HL-60/S4 treated with phorbol 12-myristate 13-acetate at 8.2 ng/mL for 4 days and 3 days (cell line): ENCODE results near the gene HSPA2.

ENCODE experiments used
- in situ Hi-C: fragments of 300-500 bp; cut with MboI; formaldehyde crosslinking; loops from 2 replicates; pipeline ENCODE4 v1.15.0; 2022; ENCODE audit warnings: low sequenced_read_pairs

The HSPA2 gene

GRCh38 chr14:64540208-64541202 is at the start of gene HSPA2:
Gene HSPA2, plus strand, starts transcription at chr14:64540741. Its CDS starts 109 bp downstream, at chr14:64540850.
- in situ Hi-C loops: no loop called here

DNA sequence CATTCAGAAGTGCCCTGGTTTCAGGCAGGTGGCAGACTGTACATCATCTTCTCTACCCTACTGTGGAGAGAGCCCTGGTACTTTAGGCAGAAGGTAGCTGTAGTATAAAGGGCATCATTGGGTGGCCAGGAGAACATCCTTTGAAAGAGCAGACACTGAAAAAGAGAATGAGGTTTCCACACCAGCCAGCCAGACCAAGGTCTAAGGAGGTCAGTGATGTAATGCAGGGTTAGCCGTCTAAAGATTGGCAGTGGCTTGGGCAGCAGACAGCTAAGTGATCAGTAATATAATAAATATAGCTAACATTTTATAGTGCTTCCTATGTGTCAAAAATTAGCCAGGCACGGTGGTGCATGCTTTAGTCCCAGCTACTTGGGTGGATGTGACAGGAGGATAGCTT is 48.9 kb upstream of the HSPA2 start:
- in situ Hi-C loops: no loop called here

DNA sequence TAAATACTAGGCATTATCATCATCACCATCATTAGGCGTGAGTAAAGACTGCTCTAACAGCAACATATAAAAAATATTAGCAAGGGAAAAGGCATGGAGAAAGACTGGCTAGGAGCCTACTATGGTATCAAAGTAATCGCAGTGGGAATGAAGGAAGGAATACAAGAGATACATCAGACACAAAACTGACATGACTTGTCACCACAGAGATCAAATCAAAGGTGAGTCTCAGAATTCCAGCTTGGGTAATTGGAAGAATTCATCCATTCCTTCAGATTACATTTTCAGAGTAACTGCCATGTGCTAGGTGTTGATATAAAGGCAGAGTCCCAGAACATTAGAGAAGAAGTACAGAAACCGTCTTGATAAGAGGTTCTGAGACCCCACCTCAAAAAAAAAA is 47.1 kb upstream of the HSPA2 start:
- in situ Hi-C loops: no loop called here

GRCh38 chr14:64495252-64495651 is 45.3 kb upstream of the HSPA2 start:
- in situ Hi-C loops: no loop called here

GRCh38 chr14:64496764-64497163 is 43.8 kb upstream of the HSPA2 start:
- in situ Hi-C loops: no loop called here

DNA sequence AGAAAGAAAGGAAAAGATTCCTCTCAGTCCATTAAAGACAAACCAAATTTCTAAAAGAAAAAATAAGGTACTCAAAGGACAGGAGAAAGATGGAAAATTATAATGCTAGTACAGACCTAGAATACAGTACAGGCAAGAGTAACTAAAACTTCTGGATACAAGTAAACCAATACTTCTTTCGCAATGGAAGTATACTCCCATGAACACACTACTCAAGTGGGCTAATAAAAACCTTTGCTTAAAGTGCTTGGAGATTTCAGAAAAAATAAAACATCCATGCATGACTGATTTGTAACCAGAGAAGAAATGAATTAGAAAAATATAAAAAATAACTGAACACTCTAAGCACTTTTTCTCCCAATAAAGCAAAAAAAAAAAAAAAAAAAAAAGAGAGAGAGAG is 40.5 kb upstream of the HSPA2 start:
- in situ Hi-C loops: no loop called here

GRCh38 chr14:64501411-64502171 is 39.0 kb upstream of the HSPA2 start:
- in situ Hi-C loops: no loop called here

- in situ Hi-C loops: no loop called here
Observed at GRCh38 chr14:64502456-64502855, 38.1 kb upstream of the HSPA2 start.

GRCh38 chr14:64502887-64503433 is 37.6 kb upstream of the HSPA2 start:
- in situ Hi-C loops: no loop called here

- in situ Hi-C loops: no loop called here
Observed at GRCh38 chr14:64503434-64504309, 36.9 kb upstream of the HSPA2 start, which contains the start of gene ZBTB25. Gene ZBTB25, minus strand, starts transcription at chr14:64503838. Its CDS starts 13,305 bp downstream, at chr14:64490533.

DNA sequence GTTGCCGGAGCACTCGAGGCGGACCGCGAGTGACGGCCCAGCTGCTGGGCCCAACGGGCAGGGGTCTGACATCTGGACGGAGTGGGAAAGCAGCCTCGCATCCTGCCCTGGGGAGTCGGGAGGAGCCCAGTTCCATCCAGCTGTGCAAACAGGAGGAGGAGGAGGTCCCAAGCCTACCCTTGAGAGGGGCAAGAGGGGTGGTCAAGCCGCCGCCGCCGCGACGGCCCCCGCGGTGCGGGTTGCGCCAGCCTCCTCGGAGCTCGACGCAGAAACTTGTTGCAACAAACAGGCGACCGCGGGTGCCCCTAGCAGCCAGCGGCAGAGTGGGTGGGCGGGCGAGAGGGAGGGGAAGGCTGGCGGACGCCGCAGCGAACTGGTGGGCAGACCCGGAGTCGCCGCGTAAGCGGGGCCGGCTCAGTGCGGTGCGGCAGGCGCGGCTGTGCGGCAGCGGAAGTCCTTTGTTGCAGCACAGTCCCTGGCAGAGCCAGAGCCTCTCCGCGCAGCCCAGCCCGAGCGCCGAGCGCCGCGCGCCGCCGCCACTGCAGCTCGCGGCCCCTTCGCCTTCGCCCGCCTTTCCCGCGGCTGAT is 36.1 kb upstream of the HSPA2 start, which contains the start of gene ZBTB1:
Gene ZBTB1 (plus strand): TSS at position 461 of the 587 bp plus-strand sequence. CDS start 16,735 bp downstream, outside the sequence.
- in situ Hi-C loops: no loop called here

GRCh38 chr14:64504897-64505794 is 35.4 kb upstream of the HSPA2 start:
- in situ Hi-C loops: no loop called here

DNA sequence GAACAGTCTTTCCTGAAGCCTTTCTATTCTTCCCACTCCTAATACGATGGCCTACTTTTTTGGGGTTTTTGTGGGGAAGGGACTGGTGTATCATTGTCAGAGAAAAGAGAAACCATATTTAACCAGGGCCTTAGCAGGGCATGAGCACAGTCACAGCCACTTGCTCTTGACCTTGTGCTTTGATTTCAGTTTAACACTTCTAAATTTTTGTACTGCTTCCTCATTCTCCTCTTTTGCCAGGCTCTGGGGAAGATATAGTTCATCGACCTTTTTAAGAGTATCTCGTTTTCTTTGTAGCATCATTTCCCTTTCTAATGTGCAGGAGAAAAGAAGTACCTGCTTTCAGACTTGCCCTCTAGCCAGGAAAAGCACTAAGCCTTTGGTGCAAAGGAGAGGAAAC is 33.8 kb upstream of the HSPA2 start:
- in situ Hi-C loops: no loop called here

DNA sequence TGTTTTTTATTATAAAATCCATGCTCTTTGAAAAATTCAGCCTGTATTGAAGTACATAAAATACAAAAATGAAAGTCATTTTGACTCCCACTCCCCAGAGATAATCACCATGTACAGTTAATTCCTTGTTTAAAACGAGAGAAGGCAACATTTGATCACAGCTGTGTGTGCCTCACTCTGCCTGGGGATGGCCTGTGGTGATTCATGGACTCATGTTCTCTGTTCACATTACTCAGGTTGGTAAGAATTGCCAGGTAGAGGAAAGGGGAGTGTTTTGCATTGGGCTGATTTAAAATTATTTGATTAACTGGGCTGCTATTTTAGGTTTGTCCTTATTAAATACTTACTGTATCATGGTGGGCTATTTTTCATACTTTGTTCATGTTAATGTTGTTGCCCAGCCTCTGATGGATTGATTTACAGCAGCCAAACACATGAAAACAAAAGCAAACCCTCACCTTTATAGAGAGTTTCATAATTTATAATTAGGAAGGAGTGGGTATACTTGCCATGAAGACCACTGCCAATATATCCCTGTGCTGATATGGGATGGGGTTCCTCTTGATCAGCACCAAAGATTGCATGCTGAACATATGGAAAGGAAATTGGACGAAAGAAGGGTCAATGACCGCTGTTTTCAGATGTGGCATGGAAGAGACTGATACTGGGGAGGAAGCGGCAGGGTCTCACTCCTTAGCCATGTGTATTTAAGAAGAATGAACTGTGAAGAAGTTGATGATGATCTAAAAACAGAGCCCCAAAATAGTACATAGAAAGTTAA is 33.0 kb upstream of the HSPA2 start:
- in situ Hi-C loops: no loop called here

DNA sequence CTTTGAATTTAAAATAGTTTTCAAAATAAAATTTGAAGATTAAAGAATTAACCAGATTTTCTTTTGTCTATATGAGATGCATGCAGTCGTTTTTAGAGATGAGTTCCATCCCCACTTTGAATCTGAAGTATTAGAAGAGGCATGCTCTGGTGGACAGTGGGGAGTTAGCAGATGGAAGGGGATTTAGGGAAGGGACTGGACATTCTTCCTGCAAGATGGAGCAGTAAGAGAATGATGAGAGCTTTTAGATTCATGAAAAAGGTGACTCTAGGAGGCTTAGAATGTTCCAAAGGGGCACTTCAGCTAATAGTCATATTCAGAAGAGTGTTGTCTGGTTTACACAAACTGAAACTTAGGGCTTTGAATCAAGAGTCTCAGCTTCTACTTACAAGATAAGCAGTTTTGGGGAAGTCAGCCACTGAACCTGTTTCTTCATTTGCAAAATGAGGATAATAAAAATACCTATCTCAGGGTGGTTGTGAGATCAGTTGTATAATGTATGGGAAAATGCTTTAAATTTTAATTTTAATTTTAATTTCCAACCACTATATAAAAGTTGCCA is 32.2 kb upstream of the HSPA2 start:
- in situ Hi-C loops: no loop called here

DNA sequence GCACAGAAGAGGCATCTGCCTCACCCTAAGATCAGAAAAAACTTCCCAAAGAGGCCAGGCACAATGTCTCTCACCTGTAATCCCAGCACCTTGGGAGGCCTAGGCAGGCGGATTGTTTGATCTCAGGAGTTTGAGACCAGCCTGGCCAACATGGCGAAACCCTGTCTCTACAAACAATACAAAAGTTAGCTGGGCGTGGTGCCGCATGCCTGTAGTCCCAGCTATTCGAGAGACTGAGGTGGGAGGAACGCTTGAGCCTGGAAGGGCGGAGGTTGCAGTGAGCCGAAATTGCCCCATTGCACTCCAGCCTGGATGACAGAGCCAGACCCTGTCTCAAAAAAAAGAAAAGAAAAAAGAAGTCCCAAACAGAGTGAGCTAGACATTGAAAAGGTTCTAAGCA is 31.5 kb upstream of the HSPA2 start:
- in situ Hi-C loops: no loop called here

- in situ Hi-C loops: no loop called here
Observed at GRCh38 chr14:64510825-64511671, 29.5 kb upstream of the HSPA2 start.
